ENCODE data around the gene NOS1AP.

GRCh38 chr1:162349635-162350330 lies 280.3 kb downstream of the NOS1AP start:
- TF ChIP-seq CTCF (IDR thresholded peaks at IDR 0.05) (no peak), EP300 (IDR thresholded peaks at IDR 0.05) (no peak), POLR2A (IDR thresholded peaks at IDR 0.05) (no peak)

All from ovary (tissue), 3 donors.